Keratinocyte (primary cell): ENCODE data around the gene GYS1. TPM values are rescaled to one million over a fixed set of nuclear protein-coding genes. Genes with fewer than 3 reads are reported as not detected.

Experiments used
- DNase-seq: peaks from one replicate; pipeline ENCODE4 v3.0.0-alpha.2; 2011; ENCODE audit warnings: low read depth, missing footprints, low spot score
- FAIRE-seq: peaks from 2 replicates; lab custom pipeline; 2011; peaks lifted over from hg19 to GRCh38; lab: Jason Lieb, UNC
- H2AFZ ChIP-seq: 2 replicates; pipeline ENCODE4 v1.6.0; 2012; ENCODE audit warnings: low read length, control low read depth, inconsistent platforms; ENCODE audit not compliant: control insufficient read depth
- H3K27ac ChIP-seq: 2 replicates; pipeline ENCODE4 v1.5.1; 2011; ENCODE audit warnings: low read length; ENCODE audit not compliant: control insufficient read depth, insufficient read depth
- H3K27me3 ChIP-seq: 3 replicates; pipeline ENCODE4 v1.6.0; 2011; ENCODE audit warnings: low read length; ENCODE audit not compliant: control insufficient read depth, insufficient read depth; ENCODE audit errors: extremely low read depth
- H3K36me3 ChIP-seq, 2 experiments: 2 replicates in 1 of 2; 3 replicates in 1 of 2; pipeline ENCODE4 v1.5.1; 2011; ENCODE audit warnings: low read length in 2 of 2, mild to moderate bottlenecking in 1 of 2; ENCODE audit not compliant: control insufficient read depth in 2 of 2, insufficient read depth in 2 of 2; ENCODE audit errors: extremely low read depth in 1 of 2
- H3K4me1 ChIP-seq: 3 replicates; pipeline ENCODE4 v1.5.1; 2011; ENCODE audit warnings: low read length; ENCODE audit not compliant: control insufficient read depth, insufficient read depth; ENCODE audit errors: extremely low read depth
- H3K4me2 ChIP-seq: 3 replicates; pipeline ENCODE4 v1.6.0; 2011; ENCODE audit warnings: low read depth, low read length; ENCODE audit not compliant: control insufficient read depth, insufficient read depth; ENCODE audit errors: extremely low read depth
- H3K4me3 ChIP-seq, 3 experiments: fragments of 200-600 bp in 1 of 3; sonication (generic) in 1 of 3; 2 replicates in 2 of 3; 3 replicates in 1 of 3; pipeline ENCODE4 v1.5.1; 2011 to 2016; ENCODE audit warnings: low read length in 3 of 3, mild to moderate bottlenecking in 3 of 3, control low read depth in 2 of 3, inconsistent platforms in 1 of 3, low read depth in 1 of 3, mixed read lengths in 1 of 3, mixed run types in 1 of 3, moderate library complexity in 1 of 3; ENCODE audit not compliant: control insufficient read depth in 2 of 3, insufficient read depth in 2 of 3; ENCODE audit errors: extremely low read depth in 1 of 3
- H3K79me2 ChIP-seq: 2 replicates; pipeline ENCODE4 v1.6.0; 2012; ENCODE audit warnings: low read length; ENCODE audit not compliant: control insufficient read depth, insufficient read depth
- H3K9ac ChIP-seq: 3 replicates; pipeline ENCODE4 v1.6.0; 2011; ENCODE audit warnings: low read length; ENCODE audit not compliant: control insufficient read depth, insufficient read depth; ENCODE audit errors: extremely low read depth
- H3K9me1 ChIP-seq: 3 replicates; pipeline ENCODE4 v1.6.0; 2011; ENCODE audit warnings: low read length; ENCODE audit not compliant: control insufficient read depth, insufficient read depth; ENCODE audit errors: extremely low read depth
- H3K9me3 ChIP-seq: 2 replicates; pipeline ENCODE4 v1.5.1; 2012; ENCODE audit warnings: low read depth, low read length; ENCODE audit not compliant: control insufficient read depth
- H4K20me1 ChIP-seq: 3 replicates; pipeline ENCODE4 v1.6.0; 2011; ENCODE audit warnings: low read length; ENCODE audit not compliant: control insufficient read depth, insufficient read depth; ENCODE audit errors: extremely low read depth
- EZH2 ChIP-seq: IDR thresholded peaks from one replicate; pipeline ENCODE4 v1.6.1; 2012; ENCODE audit warnings: inconsistent platforms, mild to moderate bottlenecking, low read length, moderate library complexity
- dilution Hi-C: fragments of 300-500 bp; cut with MboI; formaldehyde crosslinking; loops from one replicate; pipeline ENCODE4 v1.7.0; 2020; ENCODE audit warnings: low sequenced_read_pairs; ENCODE audit not compliant: extremely low pct_ligation_motif_present
- polyA plus RNA-seq, 5 experiments: library from polyadenylated mRNA; depleted of rRNA in 3 of 5; stranded (reverse) in 3 of 5; stranded (forward) in 1 of 5; unstranded in 1 of 5; fragments of >200 nt; gene quantifications; 1 replicate in 1 of 5; 2 replicates in 3 of 5; 3 replicates in 1 of 5; pipeline versions ENCODE4 v1.2.1 to v1.2.3, GENCODE V29; 2011 to 2012; ENCODE audit warnings: missing spikeins in 2 of 5, low read depth in 1 of 5, low replicate concordance in 1 of 5
- TF ChIP-seq, protein P1 (sequence below), 3 experiments: IDR thresholded peaks in 1 of 3; conservative IDR thresholded peaks in 1 of 3; optimal IDR thresholded peaks in 1 of 3; 2 replicates in 2 of 3; 3 replicates in 1 of 3; pipeline versions ENCODE3 to v1.5.1; 2011; ENCODE audit warnings: low read length in 3 of 3, mild to moderate bottlenecking in 3 of 3, moderate library complexity in 2 of 3, control low read depth in 1 of 3, inconsistent platforms in 1 of 3; ENCODE audit not compliant: insufficient read depth in 2 of 3; ENCODE audit errors: extremely low read depth in 1 of 3

Gene GYS1
- polyA plus RNA-seq, 1 donor (not counting 4 experiments of a cell fraction or from before 2014, with no cell fraction given) = 46.5 TPM

DNA sequence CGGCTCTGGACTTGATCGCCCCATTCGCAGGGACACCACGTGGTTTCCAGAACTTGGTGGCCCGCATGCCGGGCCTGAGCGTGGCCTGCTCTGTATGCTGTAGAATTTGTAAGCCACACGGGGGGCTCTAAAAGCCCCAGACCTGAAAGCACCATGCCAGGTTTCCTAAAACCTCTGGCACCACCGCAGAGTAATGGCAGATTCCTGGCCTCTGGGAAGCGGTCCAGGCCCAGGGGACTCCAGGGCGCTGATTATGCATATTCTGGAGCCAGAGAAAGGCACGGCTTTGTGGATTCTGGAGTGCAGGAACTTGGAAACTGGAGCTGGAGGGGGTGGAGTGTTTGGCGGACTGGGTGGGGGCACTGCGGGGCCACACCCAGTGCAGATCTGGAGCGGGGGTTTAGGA lies 24.3 kb downstream of the GYS1 start:
- TF ChIP-seq, protein P1, sequence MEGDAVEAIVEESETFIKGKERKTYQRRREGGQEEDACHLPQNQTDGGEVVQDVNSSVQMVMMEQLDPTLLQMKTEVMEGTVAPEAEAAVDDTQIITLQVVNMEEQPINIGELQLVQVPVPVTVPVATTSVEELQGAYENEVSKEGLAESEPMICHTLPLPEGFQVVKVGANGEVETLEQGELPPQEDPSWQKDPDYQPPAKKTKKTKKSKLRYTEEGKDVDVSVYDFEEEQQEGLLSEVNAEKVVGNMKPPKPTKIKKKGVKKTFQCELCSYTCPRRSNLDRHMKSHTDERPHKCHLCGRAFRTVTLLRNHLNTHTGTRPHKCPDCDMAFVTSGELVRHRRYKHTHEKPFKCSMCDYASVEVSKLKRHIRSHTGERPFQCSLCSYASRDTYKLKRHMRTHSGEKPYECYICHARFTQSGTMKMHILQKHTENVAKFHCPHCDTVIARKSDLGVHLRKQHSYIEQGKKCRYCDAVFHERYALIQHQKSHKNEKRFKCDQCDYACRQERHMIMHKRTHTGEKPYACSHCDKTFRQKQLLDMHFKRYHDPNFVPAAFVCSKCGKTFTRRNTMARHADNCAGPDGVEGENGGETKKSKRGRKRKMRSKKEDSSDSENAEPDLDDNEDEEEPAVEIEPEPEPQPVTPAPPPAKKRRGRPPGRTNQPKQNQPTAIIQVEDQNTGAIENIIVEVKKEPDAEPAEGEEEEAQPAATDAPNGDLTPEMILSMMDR (optimal IDR thresholded peaks at IDR 0.05 in 1 of 3, IDR thresholded peaks at IDR 0.05 in 1 of 3, conservative IDR thresholded peaks at IDR 0.05 in 1 of 3; ENCODE audit: extremely low read depth in 1 of 3, insufficient read depth in 2 of 3, low read length in 3 of 3) = no peak
- no peak for TF ChIP-seq EZH2
- Histone ChIP-seq H3K4me3 (no peak overlapping the region), H3K36me3 (peaks cover 20 to 24% of the 10 kb centered on the region in 2 experiments), H3K9ac (no peak overlapping the region), H3K9me1 (peaks cover 4% of the 10 kb centered on the region), H3K4me2 (no peak overlapping the region), H4K20me1 (peaks cover 6% of the 10 kb centered on the region), H3K27ac (no peak overlapping the region), H3K79me2 (peaks cover 7% of the 10 kb centered on the region), H3K9me3 (no peaks in the 10 kb centered on the region), H2AFZ (no peak overlapping the region), H3K27me3 (no peaks in the 10 kb centered on the region), H3K4me1 (peaks cover 19% of the 10 kb centered on the region)
- dilution Hi-C loops = no loop called here
- FAIRE-seq (no peak), DNase-seq (no peak)

DNA sequence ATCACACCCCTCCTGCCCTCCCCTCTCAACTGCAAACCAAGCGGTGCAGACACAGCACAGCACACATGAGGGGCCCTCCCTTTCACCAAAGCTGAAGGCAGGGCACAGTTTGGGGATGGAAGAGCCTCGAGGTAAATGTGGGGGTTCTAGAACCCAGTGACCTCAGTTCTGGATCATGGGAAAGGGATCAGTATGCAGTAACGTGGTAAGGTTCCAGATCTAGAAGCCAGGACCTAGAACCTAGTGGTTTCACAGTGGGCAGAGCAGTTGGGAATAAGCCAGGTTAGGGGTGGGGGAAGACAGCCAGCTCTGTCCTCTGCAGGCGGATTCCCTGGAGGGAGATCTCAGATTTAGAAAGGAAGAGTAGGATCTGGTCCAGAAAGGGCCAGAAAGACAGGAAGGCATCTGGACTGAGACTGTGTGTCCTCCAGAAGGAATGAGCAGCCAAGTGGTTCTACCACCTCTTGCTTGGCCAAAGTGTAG lies 24.9 kb downstream of the GYS1 start:
- H3K4me1 ChIP-seq = peaks cover 25% of the 10 kb centered on the region
- H3K79me2 ChIP-seq = peaks cover 7% of the 10 kb centered on the region
- H3K27ac ChIP-seq = no peak overlapping the region
- H3K27me3 ChIP-seq = no peaks in the 10 kb centered on the region
- H4K20me1 ChIP-seq = peaks cover 6% of the 10 kb centered on the region
- no peak overlapping the region for H3K9ac ChIP-seq
- TF ChIP-seq, protein P1 (optimal IDR thresholded peaks at IDR 0.05 in 1 of 3, IDR thresholded peaks at IDR 0.05 in 1 of 3, conservative IDR thresholded peaks at IDR 0.05 in 1 of 3; ENCODE audit: extremely low read depth in 1 of 3, insufficient read depth in 2 of 3, low read length in 3 of 3) = no peak
- TF ChIP-seq EZH2 = no peak
- H3K9me3 ChIP-seq = no peaks in the 10 kb centered on the region
- DNase-seq (no peak), FAIRE-seq (no peak)
- no peak overlapping the region for H2AFZ ChIP-seq
- no peak overlapping the region for H3K4me2 ChIP-seq
- H3K9me1 ChIP-seq = peaks cover 4% of the 10 kb centered on the region
- H3K36me3 ChIP-seq = peaks cover 18 to 24% of the 10 kb centered on the region in 2 experiments
- H3K4me3 ChIP-seq = no peak overlapping the region
- dilution Hi-C loops = no loop called here
